NCI-H446 treated with DMSO at 0.1 percent for 48 hours (cell line): ENCODE results near the gene CDC42BPA.
"Not testable (repeated sequence)": the region's sequence is repeated elsewhere in the genome, so short reads cannot be mapped to it uniquely, and the experiment has no call there.

ENCODE experiments used
- DNase-seq: peaks from one replicate; lab custom pipeline; 2025; lab: John Stamatoyannopoulos, UW

The CDC42BPA gene

DNA sequence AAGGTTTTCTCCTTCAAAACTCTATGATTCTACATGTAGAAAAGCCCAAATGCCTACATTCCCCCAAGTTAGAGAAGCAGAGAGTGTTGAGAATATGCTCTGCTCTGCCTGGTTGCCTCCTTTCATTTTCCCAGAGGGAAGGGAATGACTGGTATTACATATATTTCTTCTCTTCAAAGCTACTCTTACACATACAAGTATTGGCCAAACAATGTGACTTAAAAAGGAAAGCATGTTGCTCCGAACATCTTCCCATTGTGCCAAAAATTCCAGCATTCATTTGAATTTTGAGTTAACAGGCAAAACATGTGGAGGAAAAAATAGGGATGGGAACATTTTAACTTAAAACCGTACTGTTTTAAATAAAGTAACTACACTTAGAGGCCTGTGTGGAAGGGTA lies 253.0 kb downstream of the CDC42BPA start:
- no peak for DNase-seq

DNA sequence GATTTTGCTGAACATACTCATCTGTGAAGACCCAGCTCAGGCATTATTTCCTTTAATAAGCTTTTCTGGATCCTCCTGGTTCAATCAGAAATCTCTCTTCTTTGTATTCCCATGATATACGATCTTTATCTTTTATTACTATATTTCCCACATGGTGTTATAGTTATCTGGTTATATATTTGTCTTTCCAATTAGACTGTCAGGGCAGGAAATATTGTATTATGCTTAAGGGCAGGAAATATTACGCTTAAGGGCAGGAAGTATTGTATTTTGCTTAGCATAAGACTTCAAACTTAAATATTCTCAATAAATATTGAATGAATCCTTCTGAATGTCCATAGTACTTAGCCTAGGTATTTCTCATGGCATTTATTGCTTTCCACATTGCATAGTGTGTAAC lies 256.0 kb downstream of the CDC42BPA start:
- no peak for DNase-seq

DNA sequence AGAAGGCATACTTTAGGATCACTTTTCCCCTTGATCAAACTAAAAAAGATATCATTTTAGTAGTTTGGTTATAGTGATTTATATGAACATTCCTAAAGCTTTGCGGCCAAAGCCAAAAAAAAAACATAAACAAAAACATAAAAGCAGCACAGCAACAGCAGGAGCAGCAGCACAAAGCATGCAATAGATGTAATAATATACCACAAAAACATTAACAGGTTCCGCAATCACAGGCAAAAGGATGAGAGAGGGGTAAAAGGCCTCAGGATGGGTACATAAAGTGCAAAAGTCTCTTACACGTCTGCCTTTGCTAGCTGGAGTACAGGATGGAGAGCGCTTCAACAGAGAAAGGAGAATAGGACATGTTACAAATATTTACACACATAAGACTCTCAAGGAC lies 259.2 kb downstream of the CDC42BPA start:
- DNase-seq: no peak

DNA sequence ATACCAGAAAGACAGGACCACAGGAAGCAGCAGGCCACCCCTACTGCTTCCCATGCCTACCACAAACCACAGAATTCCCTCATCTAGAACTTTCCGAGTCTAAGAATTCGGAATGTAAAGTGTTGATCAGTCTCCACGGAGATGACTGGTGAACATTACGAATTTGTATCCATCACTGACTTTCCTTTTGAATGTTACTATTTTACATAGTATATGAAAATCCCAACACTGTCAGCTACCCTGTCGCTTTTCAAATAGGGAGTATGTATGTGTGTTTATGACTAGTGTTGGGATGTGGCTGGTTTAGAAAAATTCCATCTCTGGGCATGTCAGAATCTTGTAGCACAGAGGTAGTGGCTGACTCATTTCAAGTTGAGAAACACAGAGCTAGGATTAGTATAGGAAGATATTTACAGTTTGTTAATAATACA lies 260.0 kb downstream of the CDC42BPA start:
- no peak for DNase-seq

DNA sequence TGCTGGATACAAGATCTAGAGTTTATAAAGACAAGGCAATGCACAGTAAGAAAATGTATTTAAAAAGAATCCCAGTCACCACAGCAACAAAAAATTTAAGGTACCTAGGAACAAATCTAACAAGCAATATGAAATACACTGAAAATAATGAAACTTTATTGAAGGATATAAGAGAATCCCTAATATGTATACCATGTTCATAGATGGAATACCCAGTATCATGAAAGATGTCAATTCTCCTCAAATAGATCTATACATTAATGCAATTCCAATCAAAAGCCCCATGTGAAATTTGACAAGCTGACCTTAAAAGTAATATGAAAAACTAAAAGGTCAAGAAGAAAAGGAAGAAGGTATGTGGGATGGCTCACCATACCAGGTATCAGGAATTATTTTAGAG lies 269.0 kb downstream of the CDC42BPA start:
- DNase-seq: no peak

DNA sequence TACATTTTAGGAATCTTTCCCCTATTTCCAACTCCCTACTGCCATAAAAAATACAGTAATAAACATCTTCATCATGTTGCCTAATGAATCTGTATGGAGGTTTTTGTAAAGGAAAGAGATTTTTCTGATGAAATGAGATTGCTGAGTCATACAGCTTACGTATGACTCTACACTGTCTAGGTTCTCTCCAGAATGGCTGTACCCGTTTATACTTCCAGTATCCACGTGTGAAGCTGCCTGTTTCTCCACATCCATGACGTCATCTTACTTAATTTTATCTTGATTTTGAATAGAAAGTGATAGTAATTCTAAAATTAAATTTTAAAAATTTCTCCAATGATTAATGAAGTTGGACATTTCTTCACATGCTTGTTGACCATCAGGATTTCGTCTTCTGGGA lies 274.5 kb downstream of the CDC42BPA start:
- DNase-seq: no peak

DNA sequence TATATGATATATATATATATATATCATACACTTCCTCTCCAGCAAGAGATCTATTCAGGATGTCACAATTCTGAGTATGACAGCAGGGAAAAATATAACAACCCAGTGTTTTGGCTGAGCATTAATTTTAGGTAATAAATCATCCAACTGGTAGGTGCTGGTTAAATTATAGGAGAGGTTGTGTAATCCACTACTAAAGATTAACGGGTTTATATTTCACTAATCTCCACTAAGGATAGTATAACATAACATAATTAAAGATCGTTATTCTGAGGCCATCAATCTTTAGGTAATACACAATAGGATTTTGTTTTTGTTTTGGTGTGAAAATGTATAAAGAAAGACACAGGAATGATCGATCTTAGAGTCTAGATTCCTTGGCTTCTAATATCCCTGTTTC lies 276.0 kb downstream of the CDC42BPA start:
- DNase-seq: no peak

DNA sequence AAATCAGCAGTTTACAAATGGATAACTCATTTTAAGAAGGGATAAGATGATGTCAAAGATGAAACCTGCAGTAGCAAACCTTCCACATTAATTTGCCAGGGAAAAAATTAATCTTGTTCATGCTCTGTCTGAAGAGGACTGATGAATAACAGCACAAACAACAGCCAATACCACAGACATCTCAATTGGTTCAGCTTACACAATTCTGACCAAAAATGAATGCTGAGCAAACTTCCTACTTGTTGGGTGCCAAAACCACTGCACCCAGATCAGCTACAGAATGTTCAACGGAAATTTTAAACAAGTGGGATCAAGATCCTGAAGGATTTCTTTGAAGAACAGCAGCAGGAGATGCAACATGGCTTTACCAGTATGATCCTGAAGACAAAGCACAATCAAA lies 279.9 kb downstream of the CDC42BPA start:
- DNase-seq: no peak

DNA sequence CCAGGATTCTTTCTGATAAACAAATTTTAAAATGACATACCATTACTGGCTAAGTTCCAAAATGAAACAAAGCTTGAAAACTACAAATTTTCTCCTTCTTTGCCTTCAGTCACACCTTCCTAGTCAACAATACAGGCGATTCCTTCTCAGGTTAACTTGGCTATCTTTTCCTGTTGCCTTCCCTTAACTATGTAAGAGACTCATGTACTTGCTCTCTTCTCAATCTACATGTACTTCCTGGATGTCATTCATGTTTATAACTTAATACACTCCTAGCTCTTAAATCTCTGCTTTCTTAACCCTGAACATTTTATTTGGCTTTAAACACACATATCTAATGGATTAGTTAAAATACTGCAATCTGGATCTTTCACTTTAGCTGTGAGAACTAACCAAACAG lies 281.2 kb downstream of the CDC42BPA start:
- no peak for DNase-seq

DNA sequence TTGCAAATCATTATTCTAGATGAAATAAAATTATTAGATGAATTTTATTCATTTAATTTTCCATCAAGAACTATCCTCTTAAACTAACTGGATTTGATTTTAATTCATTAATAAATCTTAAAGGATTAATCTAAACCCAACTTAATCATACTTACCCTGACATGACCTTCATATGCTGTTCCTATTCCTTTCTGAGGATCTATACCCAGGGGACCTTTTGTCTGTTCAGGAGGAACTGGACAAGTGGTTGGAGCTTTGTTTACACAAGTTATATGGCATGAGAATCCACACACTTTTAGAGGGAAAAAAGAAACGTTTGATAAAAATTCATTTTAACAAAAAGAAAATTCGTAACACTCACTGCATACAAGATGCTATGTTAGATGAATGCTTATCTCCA lies 283.0 kb downstream of the CDC42BPA start:
- no peak for DNase-seq

DNA sequence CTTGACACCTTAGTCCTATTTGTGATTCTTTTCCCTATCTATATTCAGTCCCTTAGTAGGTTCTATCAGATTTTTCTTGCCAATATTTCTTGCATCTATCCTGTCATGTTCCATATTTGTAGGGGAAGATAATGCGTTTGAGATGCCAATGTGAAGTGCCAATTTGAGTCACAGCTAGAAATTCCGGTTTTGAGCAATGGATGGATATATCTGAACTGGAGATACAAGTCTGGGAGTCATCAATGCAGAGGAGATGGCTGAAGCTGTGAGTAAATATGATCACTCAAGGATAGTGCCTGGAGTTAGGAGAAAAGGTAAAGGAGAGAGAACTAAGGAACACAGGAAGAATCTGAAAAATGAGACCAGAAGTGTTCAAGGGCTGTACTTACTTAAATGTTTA lies 284.4 kb downstream of the CDC42BPA start:
- no peak for DNase-seq

DNA sequence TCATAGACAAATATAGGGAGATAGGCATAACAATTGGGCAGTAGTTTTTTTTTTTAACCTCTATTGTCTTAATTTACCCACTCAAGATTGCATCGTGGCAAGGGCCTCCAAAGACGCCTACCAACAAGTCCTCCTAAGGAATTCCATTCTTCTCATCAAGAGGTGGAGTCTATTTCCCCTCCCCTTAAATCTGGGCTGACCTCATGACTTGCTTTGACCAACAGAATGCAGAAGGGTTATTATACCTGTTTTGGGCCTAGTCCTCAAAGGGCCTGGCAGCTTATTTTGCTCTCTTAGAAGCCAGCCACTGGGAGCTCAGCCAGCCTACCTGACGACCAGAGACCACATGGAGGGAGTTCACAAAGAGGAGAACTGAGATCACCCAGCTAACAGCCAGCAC lies 285.9 kb downstream of the CDC42BPA start:
- DNase-seq: no peak

DNA sequence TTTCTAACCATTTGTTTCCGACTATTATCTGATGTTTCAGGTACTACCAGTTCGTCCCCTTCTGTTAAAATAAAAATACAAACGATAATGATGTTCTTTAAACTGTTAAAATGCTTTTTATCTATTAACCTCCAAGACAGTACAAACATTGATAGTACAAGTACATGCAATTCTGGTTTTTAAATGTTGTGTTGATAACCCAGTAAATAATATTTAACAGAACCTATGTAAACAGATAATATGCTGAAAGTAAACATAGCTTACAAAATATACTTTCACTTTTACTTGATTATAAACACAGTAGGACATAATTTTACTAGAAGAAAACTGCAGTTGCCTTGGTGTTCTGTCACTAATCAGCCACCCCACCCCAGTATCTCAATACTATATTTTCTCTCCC lies 301.3 kb downstream of the CDC42BPA start:
- DNase-seq: no peak

DNA sequence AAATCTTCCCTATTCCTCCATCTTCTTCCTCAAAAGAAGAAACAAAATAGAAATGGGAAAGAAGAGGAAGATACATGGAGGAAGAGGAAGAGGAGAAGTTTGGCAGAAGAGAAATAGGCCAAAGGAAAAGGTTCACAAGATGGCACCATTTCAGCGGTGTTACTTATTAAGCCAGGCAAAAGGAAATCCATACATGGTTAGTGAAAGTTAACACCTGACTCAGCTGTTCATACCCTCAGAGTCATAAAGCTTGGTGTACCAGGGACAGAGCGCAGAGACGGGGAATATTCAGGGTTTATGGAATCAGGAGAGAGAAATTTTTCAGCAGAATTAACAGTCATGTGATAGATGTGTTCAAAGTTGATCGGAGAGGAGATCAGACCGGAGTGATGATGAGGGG lies 307.6 kb downstream of the CDC42BPA start:
- no peak for DNase-seq

DNA sequence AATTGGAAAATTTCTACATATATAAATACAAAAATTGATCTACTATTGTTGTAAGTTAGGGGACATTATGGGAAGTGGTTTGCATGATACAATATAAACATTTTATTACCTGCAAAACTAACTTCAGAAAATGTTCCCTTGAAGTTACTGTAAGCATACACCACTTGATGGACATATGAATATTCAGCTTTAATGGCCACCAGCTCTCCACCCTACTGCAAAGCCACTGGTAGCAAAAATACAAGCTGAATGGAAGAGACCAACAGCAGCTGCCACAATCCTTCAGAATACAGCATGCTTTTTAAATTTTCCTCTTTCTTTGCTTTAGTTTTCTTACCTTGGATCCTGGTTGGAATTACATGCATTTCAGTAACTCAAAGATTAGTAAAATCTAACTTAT lies 308.4 kb downstream of the CDC42BPA start:
- DNase-seq: no peak

DNA sequence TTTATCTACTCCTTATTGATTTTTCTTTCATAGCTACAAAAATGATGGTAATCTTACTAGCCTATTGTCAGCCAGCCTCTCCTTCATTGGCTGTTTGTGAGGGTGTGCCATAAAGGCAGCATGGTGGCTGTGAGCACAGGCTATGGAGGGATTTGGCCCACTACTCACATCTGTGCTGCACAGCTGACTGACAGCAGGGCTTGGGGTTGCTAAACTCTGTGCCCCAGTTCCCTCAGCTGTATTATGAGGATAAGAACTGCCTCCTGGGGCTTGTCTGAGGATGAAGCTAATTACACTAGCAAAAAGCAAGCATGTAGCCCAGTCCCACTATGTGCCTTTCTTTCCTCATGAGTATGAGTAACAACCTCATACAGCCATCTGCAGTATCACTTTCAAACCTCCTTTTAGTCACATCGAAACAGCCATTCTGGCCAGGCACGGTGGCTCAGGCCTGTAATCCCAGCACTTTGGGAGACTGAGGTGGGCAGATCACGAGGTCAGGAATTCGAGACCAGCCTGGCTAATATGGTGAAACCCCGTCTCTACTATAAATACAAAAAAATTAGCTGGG lies 312.0 kb downstream of the CDC42BPA start:
- no peak for DNase-seq

DNA sequence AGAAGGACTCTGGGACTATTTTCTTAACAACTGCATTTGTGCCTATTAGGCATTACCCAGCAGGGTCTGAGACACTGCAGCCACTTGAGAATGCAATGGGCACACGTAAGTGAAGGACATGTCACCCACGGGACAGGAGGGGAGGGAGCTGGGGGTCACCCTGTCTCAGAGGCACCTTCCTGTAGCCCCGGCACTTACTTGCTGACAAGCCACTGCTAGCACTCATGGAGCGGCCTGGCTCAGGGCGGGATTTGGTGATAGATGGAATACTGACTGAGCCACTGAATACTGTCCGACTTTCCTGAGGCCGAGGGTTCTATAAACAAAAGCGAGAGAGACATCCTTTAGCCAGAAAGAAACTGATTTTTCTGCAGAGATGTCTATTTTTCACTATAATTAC lies 313.5 kb downstream of the CDC42BPA start:
- DNase-seq: no peak

DNA sequence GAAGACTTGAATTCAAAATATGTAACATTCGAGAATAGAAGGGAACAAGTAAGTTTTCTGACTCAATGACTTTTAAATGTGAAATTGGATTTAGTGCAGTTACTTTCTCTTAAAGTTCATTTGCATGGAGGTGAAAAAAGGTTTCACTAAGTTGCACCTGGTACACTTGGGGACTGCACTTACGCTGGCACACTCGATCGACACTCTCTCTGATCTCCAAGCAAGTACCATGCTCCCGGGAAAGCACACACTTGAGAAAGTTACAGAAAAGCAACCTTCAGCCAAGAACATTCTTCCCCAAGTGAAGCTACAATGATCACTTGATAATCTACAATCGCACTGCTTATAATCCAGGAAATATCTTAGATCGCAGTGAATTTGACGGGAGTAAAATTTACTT lies 315.1 kb downstream of the CDC42BPA start:
- DNase-seq: no peak

DNA sequence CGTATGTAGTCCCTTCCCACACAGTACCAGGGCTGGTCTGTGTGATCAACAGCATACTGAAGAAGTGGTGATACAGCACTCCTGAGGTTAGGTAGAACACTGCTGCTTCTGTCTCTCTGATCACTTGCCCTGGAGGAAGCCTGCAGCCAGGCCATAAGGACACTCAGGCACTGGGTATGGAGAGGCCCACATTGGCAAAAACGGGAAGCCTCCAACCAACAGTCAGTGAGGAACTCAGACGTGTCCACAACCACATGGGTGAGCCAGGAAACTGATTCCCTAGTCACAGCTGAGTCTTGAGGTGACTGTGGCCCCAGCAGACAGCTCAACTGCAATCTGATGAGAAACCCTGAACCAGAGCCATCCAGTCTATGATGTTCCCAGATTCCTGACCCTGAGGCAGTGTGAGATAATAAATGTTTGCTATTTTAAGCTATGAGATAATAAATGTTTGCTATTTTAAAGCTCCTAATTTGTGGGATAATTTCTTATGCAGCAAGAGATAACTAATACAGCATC lies 315.7 kb downstream of the CDC42BPA start:
- no peak for DNase-seq

DNA sequence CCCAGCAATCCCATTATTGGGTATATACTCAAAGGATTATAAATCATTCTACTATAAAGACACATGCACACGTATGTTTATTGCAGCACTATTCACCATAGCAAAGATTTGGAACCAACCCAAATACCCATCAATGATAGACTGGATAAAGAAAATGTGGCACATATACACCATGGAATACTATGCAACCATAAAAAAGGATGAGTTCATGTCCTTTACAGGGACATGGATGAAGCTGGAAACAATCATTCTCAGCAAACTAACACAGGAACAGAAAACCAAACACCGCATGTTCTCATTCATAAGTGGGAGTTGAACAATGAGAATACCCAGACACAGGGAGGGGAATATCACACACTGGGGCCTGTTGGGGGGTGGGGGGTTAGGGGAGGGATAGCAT lies 318.7 kb downstream of the CDC42BPA start:
- not testable (repeated sequence) for DNase-seq

DNA sequence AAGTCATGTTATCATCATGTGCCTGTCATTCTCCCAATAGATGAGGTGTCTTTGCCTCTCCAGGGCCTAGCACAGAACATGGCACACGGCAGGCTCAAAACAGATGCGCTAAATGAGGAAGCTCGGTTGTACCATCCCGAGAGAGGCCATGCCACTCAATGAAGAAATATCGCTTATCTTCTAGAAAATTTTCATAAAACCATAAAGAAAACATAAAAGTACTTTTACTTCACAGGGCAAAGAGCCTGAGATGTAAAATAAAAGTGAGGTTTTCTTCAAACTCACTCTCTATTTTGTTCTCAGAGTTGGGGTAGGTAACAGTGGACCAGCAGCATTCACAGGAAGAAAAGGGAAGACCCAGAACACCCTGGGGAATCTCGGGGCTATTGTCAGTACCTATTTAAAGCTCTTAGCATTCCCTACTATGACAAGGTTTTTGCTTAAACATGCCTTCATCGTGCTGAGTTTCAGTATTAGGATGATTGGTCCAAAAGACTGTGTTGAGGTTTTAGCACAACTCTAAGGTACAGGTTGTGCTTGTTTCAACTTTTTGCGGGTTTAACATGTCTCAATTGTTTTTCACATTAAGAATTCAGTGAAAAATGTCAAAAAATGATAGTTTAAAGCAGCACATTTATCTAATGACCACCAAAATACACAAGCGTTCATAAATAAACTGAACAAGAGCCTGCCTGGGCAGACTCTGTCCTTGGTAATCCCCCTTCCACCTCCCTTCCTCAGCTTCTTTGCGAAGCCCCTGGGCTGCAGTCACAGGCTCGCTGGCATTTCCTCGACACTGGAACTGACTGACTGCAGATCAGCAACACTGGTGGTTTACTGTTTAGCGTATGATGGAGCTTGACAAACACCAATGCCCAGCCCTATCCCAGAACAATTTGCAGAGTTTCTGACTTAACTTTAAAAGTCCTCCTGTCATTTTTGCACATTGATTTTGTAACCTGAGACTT lies 322.6 kb downstream of the CDC42BPA start:
- no peak for DNase-seq

DNA sequence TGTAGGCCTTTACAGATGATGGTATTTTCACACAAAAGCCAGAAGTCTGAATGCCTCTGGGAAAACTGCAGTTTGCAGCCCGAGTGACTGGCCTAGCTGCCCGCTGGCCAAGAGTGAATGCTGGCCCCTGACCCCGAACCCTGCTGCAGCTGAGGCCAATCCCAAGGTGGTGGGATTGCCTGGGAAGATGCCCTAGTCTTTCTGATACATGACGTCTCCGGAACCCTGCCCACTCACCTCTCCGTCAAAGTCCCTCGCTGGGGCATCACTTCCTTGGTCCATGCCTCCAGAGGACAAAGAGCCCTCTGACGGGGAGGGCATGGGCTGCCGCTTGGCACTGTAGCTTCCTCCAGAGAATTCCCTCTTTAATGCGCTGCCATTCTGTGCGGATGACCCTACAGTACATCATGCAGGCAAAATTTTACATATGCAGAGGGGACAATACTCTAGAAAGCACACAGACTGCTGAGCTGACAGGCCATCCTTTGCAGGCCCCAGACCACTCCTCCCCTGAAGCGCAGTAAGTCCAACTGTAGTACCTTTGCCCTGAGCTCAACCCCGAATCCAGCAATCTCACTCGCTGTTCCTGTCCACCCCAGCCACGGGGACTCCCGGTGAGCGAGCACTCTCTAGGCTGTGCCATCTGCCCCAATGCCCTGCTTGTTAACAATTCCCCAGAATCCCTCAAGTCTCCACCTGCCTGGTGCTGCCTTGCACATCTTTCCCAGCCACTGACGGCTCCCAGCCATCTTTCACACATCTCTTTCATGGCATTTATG lies 323.5 kb downstream of the CDC42BPA start:
- no peak for DNase-seq
